Measurements from ENCODE around the gene AIG1. TPM values are rescaled to one million over a fixed set of nuclear protein-coding genes. Genes with fewer than 3 reads are reported as not detected.

Gene AIG1
- total and polyA plus RNA-seq, 12 donors = 21.0 to 55.7 (median 47.2) TPM

DNA sequence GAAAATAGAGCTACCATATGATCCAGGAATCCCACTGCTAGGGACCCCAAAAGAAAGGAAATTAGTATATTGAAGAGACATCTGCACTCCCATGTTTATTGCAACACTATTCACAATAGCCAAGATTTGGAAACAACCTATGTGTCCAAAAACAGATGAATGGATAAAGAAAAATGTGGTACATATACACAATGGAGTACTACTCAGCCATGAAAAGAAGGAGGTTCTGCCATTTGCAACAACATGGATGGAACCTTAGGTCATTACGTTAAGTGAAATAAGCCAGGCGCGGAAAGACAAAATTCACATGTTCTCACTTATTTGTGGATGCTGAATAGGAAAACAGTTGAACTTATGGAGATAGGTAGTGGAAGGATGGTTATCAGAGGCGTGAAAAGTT lies 252.5 kb downstream of the AIG1 start:
- WGBS, 4 donors = 95 to 100% (median 97%) methylated on average over 4 of the region's 4 CpGs
- H3K27me3 ChIP-seq = no peaks in the 10 kb centered on the region
- H3K27ac ChIP-seq = no peak overlapping the region
- H3K36me3 ChIP-seq (replicated peaks in 1 of 2) = no peaks in the 10 kb centered on the region
- DNase-seq = no peak
- no peaks in the 10 kb centered on the region for H3K9me3 ChIP-seq (replicated peaks in 1 of 3)
- H3K4me3 ChIP-seq = no peak overlapping the region
- no peak for TF ChIP-seq POLR2A (IDR thresholded peaks at IDR 0.05)
- TF ChIP-seq, protein P1, sequence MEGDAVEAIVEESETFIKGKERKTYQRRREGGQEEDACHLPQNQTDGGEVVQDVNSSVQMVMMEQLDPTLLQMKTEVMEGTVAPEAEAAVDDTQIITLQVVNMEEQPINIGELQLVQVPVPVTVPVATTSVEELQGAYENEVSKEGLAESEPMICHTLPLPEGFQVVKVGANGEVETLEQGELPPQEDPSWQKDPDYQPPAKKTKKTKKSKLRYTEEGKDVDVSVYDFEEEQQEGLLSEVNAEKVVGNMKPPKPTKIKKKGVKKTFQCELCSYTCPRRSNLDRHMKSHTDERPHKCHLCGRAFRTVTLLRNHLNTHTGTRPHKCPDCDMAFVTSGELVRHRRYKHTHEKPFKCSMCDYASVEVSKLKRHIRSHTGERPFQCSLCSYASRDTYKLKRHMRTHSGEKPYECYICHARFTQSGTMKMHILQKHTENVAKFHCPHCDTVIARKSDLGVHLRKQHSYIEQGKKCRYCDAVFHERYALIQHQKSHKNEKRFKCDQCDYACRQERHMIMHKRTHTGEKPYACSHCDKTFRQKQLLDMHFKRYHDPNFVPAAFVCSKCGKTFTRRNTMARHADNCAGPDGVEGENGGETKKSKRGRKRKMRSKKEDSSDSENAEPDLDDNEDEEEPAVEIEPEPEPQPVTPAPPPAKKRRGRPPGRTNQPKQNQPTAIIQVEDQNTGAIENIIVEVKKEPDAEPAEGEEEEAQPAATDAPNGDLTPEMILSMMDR (IDR thresholded peaks at IDR 0.05) = no peak
- intact Hi-C loops (cut with DNase I) = no loop called here
- H3K4me1 ChIP-seq (replicated peaks in 1 of 2) = no peaks in the 10 kb centered on the region

DNA sequence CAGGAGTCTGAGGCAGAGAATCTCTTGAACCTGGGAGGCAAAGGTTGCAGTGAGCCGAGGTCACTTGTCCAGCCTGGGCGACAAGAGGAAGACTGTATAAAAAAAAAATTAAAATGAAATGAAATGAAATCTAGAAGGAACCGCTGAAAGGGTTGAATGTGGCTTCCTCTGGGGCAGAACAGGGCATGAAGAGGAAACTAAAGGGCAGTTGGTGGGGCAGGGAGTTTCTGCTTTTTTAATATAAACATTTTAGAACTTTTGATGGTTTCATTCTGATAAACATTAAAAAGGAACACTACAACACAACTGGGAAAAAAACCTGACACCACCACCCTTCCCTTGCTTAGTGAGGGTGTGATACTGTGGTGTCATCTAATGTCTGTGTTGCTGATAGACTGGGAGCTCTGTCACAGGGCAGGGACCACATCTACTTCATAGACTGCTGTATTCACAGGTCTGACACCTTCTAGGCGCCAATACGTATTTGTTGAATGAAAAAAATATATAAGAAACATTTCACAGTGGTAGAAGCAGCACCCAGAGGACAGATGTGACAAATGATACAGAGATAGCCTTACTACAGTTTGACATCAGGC lies 260.9 kb downstream of the AIG1 start:
- intact Hi-C loops (cut with DNase I) = no loop called here
- TF ChIP-seq, protein P1 (IDR thresholded peaks at IDR 0.05) = no peak
- no peak for TF ChIP-seq POLR2A (IDR thresholded peaks at IDR 0.05)
- Histone ChIP-seq H3K27ac (no peak overlapping the region), H3K4me1 (replicated peaks in 1 of 2) (peaks cover 0 to 3% of the 10 kb centered on the region in 2 donors), H3K27me3 (no peaks in the 10 kb centered on the region), H3K4me3 (no peak overlapping the region), H3K9me3 (replicated peaks in 1 of 3) (no peaks in the 10 kb centered on the region), H3K36me3 (replicated peaks in 1 of 2) (no peaks in the 10 kb centered on the region)
- WGBS, 4 donors = 81 to 89% (median 82%) methylated on average over 5 of the region's 5 CpGs
- no peak for DNase-seq

DNA sequence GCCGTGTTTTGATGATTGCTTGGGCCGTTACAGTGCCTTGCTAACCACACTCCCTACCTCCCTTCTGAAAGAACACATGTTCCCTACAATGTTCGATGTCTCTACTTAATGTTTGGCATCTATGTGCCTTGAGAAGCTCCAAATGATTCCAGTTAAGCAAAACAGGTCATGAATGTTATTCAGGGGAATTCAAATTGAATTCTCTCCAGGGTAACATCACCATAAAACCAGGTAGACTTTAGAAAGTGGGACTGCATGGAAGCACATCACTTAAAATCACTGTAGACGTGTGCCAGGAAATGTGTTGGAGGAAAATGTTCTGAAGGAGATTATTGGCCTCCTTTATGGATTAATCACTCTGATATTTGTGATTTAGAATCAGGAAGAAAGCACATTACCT lies 261.7 kb downstream of the AIG1 start:
- Histone ChIP-seq H3K4me1 (replicated peaks in 1 of 2) (peaks cover 0 to 3% of the 10 kb centered on the region in 2 donors), H3K9me3 (replicated peaks in 1 of 3) (no peaks in the 10 kb centered on the region), H3K36me3 (replicated peaks in 1 of 2) (no peaks in the 10 kb centered on the region), H3K27ac (no peak overlapping the region), H3K27me3 (no peaks in the 10 kb centered on the region), H3K4me3 (no peak overlapping the region)
- intact Hi-C loops (cut with DNase I) = no loop called here
- WGBS, 4 donors = 69 to 84% (median 74%) methylated on average over 4 of the region's 4 CpGs
- no peak for TF ChIP-seq POLR2A (IDR thresholded peaks at IDR 0.05)
- TF ChIP-seq, protein P1 (IDR thresholded peaks at IDR 0.05) = no peak
- no peak for DNase-seq

DNA sequence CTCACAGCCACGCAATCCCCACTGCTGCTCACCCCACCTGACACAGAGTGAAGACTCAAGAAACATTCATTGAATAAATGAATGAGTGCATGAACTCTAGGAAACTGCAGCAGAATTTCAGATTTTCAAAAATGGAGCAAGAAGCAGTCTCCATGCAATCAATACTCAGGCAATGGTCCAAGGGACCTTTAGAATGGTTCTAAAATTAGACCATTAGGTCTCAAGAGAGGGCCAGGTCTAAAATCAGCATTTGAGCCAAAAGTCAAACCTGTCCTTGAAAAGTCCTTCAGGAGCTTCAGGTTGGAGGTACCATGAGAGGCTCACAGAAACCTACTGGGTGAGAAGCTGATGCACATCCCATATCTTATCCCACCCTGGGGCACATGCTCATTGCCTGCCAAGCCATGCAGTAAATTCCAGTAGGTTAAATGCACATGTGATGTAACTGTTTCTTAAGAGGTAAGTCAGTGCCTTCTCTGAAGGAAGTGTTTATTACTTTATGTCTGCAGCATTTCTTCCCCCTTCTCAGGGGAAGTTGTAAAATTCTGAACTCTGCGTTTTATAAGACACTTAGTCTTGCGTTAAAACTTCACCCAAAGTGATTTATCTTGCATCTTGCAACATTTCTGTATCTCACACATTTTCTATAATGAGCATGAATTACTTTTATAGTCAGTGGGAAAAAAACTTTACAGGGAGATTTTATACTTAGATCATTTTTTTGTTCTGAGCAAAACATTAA lies 263.2 kb downstream of the AIG1 start:
- intact Hi-C loops (cut with DNase I) = no loop called here
- Histone ChIP-seq H3K4me1 (replicated peaks in 1 of 2) (peaks cover 0 to 3% of the 10 kb centered on the region in 2 donors), H3K27me3 (no peaks in the 10 kb centered on the region), H3K9me3 (replicated peaks in 1 of 3) (no peaks in the 10 kb centered on the region), H3K4me3 (no peak overlapping the region), H3K36me3 (replicated peaks in 1 of 2) (no peaks in the 10 kb centered on the region), H3K27ac (no peak overlapping the region)
- DNase-seq = no peak
- 78 to 84% (median 79%) methylated on average over 3 of the region's 3 CpGs for WGBS, 4 donors
- TF ChIP-seq, protein P1 (IDR thresholded peaks at IDR 0.05) = no peak
- no peak for TF ChIP-seq POLR2A (IDR thresholded peaks at IDR 0.05)

All from adrenal gland (tissue), 12 donors.